ENCODE data around the gene MACROH2A1.

MACROH2A1 gene

GRCh38 chr5:135437796-135438560, 38.9 kb upstream of the MACROH2A1 start:
- H3K79me2 ChIP-seq (ENCODE audit: control insufficient read depth, low read length): no peaks in the 10 kb centered on the region
- H3K9me3 ChIP-seq (ENCODE audit: control insufficient read depth, insufficient read depth, low read length): no peaks in the 10 kb centered on the region
- H3K4me3 ChIP-seq (ENCODE audit: low read length): no peak overlapping the region
- TF ChIP-seq, protein P1, sequence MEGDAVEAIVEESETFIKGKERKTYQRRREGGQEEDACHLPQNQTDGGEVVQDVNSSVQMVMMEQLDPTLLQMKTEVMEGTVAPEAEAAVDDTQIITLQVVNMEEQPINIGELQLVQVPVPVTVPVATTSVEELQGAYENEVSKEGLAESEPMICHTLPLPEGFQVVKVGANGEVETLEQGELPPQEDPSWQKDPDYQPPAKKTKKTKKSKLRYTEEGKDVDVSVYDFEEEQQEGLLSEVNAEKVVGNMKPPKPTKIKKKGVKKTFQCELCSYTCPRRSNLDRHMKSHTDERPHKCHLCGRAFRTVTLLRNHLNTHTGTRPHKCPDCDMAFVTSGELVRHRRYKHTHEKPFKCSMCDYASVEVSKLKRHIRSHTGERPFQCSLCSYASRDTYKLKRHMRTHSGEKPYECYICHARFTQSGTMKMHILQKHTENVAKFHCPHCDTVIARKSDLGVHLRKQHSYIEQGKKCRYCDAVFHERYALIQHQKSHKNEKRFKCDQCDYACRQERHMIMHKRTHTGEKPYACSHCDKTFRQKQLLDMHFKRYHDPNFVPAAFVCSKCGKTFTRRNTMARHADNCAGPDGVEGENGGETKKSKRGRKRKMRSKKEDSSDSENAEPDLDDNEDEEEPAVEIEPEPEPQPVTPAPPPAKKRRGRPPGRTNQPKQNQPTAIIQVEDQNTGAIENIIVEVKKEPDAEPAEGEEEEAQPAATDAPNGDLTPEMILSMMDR (IDR thresholded peaks at IDR 0.05; ENCODE audit: low read depth, low read length, poor library complexity, severe bottlenecking): no peak
- TF ChIP-seq EZH2phosphoT487 (IDR thresholded peaks at IDR 0.05; ENCODE audit: borderline replicate concordance, low read length): no peak
- peaks cover 22% of the 10 kb centered on the region for H3K27me3 ChIP-seq (ENCODE audit: control insufficient read depth, low read length)
- H3K9me2 ChIP-seq (replicated peaks; ENCODE audit: control insufficient read depth, low read length): no peaks in the 10 kb centered on the region
- H3K4me1 ChIP-seq (ENCODE audit: control insufficient read depth, low read length): peaks cover 14% of the 10 kb centered on the region
- H3K36me3 ChIP-seq (ENCODE audit: control insufficient read depth, low read length): no peaks in the 10 kb centered on the region
- H4K20me1 ChIP-seq (ENCODE audit: control insufficient read depth, insufficient read depth, low read depth, low read length): no peaks in the 10 kb centered on the region
- H3F3A ChIP-seq (ENCODE audit: control insufficient read depth, insufficient read depth): no peaks in the 10 kb centered on the region
- no peak overlapping the region for H3K27ac ChIP-seq (ENCODE audit: low read depth, low read length)
- peak overlapping the region; percentile 47 for H3K4me2 ChIP-seq (ENCODE audit: low read length)

- Histone ChIP-seq H3K9me2 (replicated peaks; ENCODE audit: control insufficient read depth, low read length) (no peaks in the 10 kb centered on the region), H3K4me3 (ENCODE audit: low read length) (no peak overlapping the region), H4K20me1 (ENCODE audit: control insufficient read depth, insufficient read depth, low read depth, low read length) (no peaks in the 10 kb centered on the region), H3K79me2 (ENCODE audit: control insufficient read depth, low read length) (no peaks in the 10 kb centered on the region), H3F3A (ENCODE audit: control insufficient read depth, insufficient read depth) (no peaks in the 10 kb centered on the region), H3K4me1 (ENCODE audit: control insufficient read depth, low read length) (peaks cover 14% of the 10 kb centered on the region), H3K36me3 (ENCODE audit: control insufficient read depth, low read length) (no peaks in the 10 kb centered on the region), H3K4me2 (ENCODE audit: low read length) (peak overlapping the region; percentile 47), H3K27me3 (ENCODE audit: control insufficient read depth, low read length) (peaks cover 20% of the 10 kb centered on the region), H3K9me3 (ENCODE audit: control insufficient read depth, insufficient read depth, low read length) (no peaks in the 10 kb centered on the region), H3K27ac (ENCODE audit: low read depth, low read length) (no peak overlapping the region)
- TF ChIP-seq, protein P1 (IDR thresholded peaks at IDR 0.05; ENCODE audit: low read depth, low read length, poor library complexity, severe bottlenecking): no peak
- TF ChIP-seq EZH2phosphoT487 (IDR thresholded peaks at IDR 0.05; ENCODE audit: borderline replicate concordance, low read length): no peak
These were observed 38.4 kb upstream of the MACROH2A1 start for GRCh38 chr5:135437422-135437795.

- no peak overlapping the region for H3K27ac ChIP-seq (ENCODE audit: low read depth, low read length)
These were observed 38.0 kb upstream of the MACROH2A1 start for GRCh38 chr5:135436951-135437418.

More at GRCh38 chr5:135436951-135437418, 38.0 kb upstream of the MACROH2A1 start:
- no peak for TF ChIP-seq EZH2phosphoT487 (IDR thresholded peaks at IDR 0.05; ENCODE audit: borderline replicate concordance, low read length)
- TF ChIP-seq, protein P1 (IDR thresholded peaks at IDR 0.05; ENCODE audit: low read depth, low read length, poor library complexity, severe bottlenecking): no peak
- Histone ChIP-seq H3K4me2 (ENCODE audit: low read length) (peak overlapping the region; percentile 47), H3K36me3 (ENCODE audit: control insufficient read depth, low read length) (no peaks in the 10 kb centered on the region), H3K4me3 (ENCODE audit: low read length) (no peak overlapping the region), H3K4me1 (ENCODE audit: control insufficient read depth, low read length) (peaks cover 14% of the 10 kb centered on the region), H4K20me1 (ENCODE audit: control insufficient read depth, insufficient read depth, low read depth, low read length) (no peaks in the 10 kb centered on the region), H3F3A (ENCODE audit: control insufficient read depth, insufficient read depth) (no peaks in the 10 kb centered on the region), H3K27me3 (ENCODE audit: control insufficient read depth, low read length) (peaks cover 20% of the 10 kb centered on the region), H3K79me2 (ENCODE audit: control insufficient read depth, low read length) (no peaks in the 10 kb centered on the region), H3K9me3 (ENCODE audit: control insufficient read depth, insufficient read depth, low read length) (no peaks in the 10 kb centered on the region), H3K9me2 (replicated peaks; ENCODE audit: control insufficient read depth, low read length) (no peaks in the 10 kb centered on the region)
